Measurements from ENCODE around the gene GIGYF2. TPM values are rescaled to one million over a fixed set of nuclear protein-coding genes. Genes with fewer than 3 reads are reported as not detected.
A peak's percentile ranks its signal among the peaks of the same experiment; 100 is the strongest.

Gene GIGYF2
- total RNA-seq, 1 donor from 2014 or later = 70.5 TPM

DNA sequence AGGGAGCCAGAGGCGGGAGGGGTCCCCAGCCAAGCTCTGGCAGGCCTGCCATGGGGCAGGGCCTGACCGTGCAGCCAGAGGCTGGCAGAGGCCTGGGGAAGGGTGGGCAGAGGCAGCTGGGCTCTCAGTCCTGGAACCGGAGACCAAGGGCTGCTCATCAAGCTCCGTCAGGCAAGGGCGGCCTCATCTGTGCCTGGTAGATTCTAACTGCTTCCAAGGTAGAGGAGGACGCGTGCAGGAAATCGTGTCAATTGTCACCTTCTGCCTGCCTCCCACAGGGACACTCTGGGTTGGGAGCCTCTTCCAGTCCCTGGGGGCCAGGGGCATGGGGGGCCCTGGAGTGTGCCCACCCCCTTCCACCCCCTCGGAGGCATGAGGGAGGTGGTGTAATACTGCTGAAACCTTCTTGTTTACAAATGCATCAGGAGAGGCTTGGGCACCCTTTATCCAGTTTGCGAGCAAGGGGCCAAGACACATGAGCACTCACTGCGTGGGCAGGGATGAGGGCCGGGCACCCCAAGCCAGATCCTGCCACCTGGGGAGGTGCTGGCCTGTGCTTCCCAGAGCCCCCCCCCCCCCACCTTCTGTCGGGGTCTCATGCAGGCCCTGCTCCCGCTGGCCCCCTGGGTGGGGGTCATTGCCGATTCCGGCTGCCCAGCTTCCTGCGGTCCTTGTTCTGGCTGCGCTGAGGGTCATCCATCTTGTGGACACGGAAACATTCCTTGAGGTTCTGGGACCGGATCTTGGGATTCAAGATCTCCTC is 181.9 kb downstream of the GIGYF2 start:
- ATAC-seq (no peak), DNase-seq (peak; percentile 62)
- Histone ChIP-seq H3K36me3 (no peaks in the 10 kb centered on the region), H3K27ac (no peak overlapping the region), H3K27me3 (peaks cover 30% of the 10 kb centered on the region), H3K9me3 (no peaks in the 10 kb centered on the region), H3K4me1 (peaks cover 4% of the 10 kb centered on the region), H3K4me3 (no peak overlapping the region)
- intact Hi-C loops (cut with DNase I) = no loop called here
- TF ChIP-seq, protein P1, sequence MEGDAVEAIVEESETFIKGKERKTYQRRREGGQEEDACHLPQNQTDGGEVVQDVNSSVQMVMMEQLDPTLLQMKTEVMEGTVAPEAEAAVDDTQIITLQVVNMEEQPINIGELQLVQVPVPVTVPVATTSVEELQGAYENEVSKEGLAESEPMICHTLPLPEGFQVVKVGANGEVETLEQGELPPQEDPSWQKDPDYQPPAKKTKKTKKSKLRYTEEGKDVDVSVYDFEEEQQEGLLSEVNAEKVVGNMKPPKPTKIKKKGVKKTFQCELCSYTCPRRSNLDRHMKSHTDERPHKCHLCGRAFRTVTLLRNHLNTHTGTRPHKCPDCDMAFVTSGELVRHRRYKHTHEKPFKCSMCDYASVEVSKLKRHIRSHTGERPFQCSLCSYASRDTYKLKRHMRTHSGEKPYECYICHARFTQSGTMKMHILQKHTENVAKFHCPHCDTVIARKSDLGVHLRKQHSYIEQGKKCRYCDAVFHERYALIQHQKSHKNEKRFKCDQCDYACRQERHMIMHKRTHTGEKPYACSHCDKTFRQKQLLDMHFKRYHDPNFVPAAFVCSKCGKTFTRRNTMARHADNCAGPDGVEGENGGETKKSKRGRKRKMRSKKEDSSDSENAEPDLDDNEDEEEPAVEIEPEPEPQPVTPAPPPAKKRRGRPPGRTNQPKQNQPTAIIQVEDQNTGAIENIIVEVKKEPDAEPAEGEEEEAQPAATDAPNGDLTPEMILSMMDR (IDR thresholded peaks at IDR 0.05) = no peak

DNA sequence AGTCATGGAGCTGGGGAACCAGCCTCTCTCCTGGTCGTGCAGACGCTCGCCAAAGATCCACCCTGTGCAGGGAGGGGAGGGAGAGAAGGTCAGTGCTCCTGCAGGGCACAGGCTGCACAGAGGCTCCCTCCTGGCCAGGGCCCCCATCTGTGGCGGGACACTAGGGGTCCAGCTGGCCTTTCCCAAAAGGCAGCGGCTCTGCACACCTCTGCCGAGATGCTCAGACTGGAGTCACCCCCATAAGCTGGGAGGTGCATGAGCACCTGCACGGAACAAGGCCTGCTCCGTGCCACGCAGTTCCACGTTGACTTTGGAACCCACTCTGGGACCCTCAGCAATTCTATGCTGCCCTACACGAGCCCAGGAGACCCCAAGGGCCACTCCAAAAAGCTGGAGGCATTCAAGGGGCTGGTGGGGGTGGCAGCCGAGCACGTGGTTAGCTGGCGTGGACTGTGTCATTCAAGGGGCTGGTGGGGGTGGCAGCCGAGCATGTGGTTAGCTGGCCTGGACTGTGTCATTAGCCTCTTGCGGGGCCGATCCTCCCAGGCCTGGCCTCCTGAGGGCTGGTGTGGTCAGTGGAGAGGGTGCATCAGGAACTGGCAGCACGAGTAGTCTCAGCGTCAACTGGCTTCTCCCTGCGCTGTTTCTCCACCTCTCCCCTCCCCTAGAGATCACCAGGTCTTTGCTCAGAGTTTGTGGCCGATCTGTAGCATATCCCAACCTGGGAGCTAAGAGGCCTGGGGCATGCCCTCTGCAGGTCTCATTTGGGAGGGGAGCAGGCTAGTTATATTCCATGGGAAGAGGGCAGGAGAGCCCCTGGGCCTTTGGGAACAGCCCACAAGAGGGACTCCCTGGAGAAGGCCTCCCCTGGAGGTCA is 182.7 kb downstream of the GIGYF2 start:
- peaks cover 26% of the 10 kb centered on the region for H3K27me3 ChIP-seq
- no peaks in the 10 kb centered on the region for H3K9me3 ChIP-seq
- H3K36me3 ChIP-seq = no peaks in the 10 kb centered on the region
- TF ChIP-seq, protein P1 (IDR thresholded peaks at IDR 0.05) = no peak
- H3K4me3 ChIP-seq = no peak overlapping the region
- intact Hi-C loops (cut with DNase I) = no loop called here
- ATAC-seq (no peak), DNase-seq (peak; percentile 51)
- H3K4me1 ChIP-seq = peaks cover 4% of the 10 kb centered on the region
- no peak overlapping the region for H3K27ac ChIP-seq

DNA sequence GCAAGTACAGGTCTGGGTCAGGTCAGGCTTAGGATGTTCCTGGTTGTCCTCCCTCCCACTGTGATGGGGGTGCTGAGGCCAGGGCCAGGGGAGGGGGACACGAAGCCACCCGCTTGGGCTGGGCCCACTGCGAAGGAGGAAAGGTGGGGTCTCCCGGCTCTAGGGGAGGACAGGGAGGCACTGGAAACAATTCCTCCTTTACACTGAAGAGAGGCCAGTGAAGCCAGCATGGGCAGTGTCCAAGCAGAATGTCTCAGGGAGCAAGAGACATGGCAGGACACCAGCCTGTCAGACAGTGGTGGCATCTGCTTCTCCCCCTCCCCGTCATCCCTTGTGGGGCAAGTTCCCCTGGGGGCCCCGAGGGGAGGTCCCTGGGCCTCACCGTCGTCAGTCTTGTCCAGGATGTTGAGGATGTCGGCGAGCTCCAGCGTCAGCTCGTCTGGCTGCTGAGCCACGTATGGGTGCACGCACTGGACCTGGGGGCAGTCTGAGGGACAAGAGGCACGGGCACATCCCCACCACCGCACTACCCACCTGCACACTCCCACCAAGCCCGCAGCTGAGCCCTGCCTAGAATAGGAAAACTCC is 183.7 kb downstream of the GIGYF2 start:
- Histone ChIP-seq H3K27me3 (peaks cover 23% of the 10 kb centered on the region), H3K4me3 (no peak overlapping the region), H3K36me3 (no peaks in the 10 kb centered on the region), H3K9me3 (no peaks in the 10 kb centered on the region), H3K4me1 (peaks cover under 1% of the 10 kb centered on the region), H3K27ac (no peak overlapping the region)
- TF ChIP-seq, protein P1 (IDR thresholded peaks at IDR 0.05) = no peak
- ATAC-seq (no peak), DNase-seq (peak; percentile 54)
- intact Hi-C loops (cut with DNase I) = no loop called here

DNA sequence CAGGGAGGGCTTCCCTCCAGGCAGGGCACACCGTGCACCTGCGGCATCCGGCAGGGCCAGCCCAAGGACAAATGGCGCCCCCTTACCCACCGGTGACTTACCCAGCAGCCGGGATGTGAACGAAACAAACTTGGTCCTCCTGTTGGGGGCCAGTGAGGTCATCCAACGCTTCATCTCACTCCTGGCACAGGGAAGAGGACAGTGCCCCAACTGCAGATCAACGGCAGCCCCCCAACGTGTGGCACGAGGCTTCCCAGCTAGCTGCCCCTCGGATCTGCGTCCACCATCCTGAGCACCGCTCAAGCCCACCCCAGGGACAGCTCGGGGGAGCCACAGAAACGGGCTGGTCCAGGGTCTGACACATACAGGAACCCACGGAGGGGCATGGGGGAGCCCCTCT is 185.0 kb downstream of the GIGYF2 start:
- H3K36me3 ChIP-seq = no peaks in the 10 kb centered on the region
- peaks cover 11% of the 10 kb centered on the region for H3K27me3 ChIP-seq
- TF ChIP-seq, protein P1 (IDR thresholded peaks at IDR 0.05) = no peak
- no peaks in the 10 kb centered on the region for H3K4me1 ChIP-seq
- ATAC-seq = no peak
- no peak for DNase-seq
- no peak overlapping the region for H3K27ac ChIP-seq
- no peak overlapping the region for H3K4me3 ChIP-seq
- H3K9me3 ChIP-seq = no peaks in the 10 kb centered on the region
- intact Hi-C loops (cut with DNase I) = no loop called here

DNA sequence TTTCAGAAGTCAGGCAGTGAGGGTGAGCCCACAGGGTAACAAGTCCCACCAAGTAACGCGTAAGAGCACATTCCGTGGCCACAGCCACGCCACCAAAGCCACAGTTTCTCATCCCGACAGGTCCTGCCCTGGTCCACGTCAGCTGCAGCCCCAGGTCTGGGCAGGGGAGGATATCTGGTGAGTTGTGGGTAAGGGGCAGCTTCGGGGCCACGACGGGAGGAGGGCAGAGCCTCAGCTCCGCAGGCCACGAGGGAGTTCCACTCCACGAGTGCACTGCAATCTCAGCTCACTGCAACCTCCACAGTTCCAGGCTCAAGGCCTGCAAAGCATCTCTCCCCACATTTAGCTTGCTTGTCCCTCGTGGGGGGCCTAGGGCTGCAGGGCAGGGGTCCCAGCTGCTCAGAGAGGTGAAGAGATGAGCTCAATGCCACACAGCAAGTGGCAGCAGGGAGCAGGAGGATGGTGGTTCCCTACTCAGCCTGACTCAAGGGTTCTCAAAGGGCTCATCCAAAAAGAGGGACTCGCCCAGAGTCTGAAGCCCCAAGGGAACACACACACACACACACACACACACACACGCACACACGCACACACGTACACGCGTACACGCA is 185.5 kb downstream of the GIGYF2 start:
- Histone ChIP-seq H3K4me3 (no peak overlapping the region), H3K27ac (no peak overlapping the region), H3K4me1 (no peaks in the 10 kb centered on the region), H3K36me3 (no peaks in the 10 kb centered on the region), H3K27me3 (peaks cover 7% of the 10 kb centered on the region), H3K9me3 (no peaks in the 10 kb centered on the region)
- intact Hi-C loops (cut with DNase I) = no loop called here
- DNase-seq (peak; percentile 49), ATAC-seq (no peak)
- TF ChIP-seq, protein P1 (IDR thresholded peaks at IDR 0.05) = no peak
